Measurements from ENCODE around the gene SLC6A19. TPM values are rescaled to one million over a fixed set of nuclear protein-coding genes. Genes with fewer than 3 reads are reported as not detected.

SLC6A19 gene
- total RNA-seq = 100 to 1,000 TPM in 3 of 4 donors, 1 to 10 TPM in 1; 9.9 to 934 (median 516) TPM

GRCh38 chr5:1201327-1202025 lies at the start of gene SLC6A19:
Gene SLC6A19 (plus strand): TSS chr5:1201595. CDS start chr5:1201651, 56 bp downstream.
- H3K36me3 ChIP-seq = peaks cover 0 to 8% (median 0%) of the 10 kb centered on the region in 3 donors
- no peaks in the 10 kb centered on the region for H3K9me3 ChIP-seq
- no peaks in the 10 kb centered on the region for H3K27me3 ChIP-seq
- peak within 1 kb of the TSS in 3 of 4 donors; percentile 80 to 97 (median 92) for H3K27ac ChIP-seq
- peak within 1 kb of the TSS in 3 of 4 donors; percentile 29 to 65 (median 64) for H3K4me3 ChIP-seq
- no peak for TF ChIP-seq CTCF (IDR thresholded peaks at IDR 0.05)
- peak; percentile 92 to 95 for TF ChIP-seq POLR2A (IDR thresholded peaks at IDR 0.05)
- peaks cover 0 to 10% (median 0%) of the 10 kb centered on the region in 4 donors for H3K4me1 ChIP-seq
- peak in 2 of 3 donors; percentile 86 to 88 for DNase-seq

- no peak for DNase-seq
- peaks cover 0 to 19% of the 10 kb centered on the region in 2 donors for H3K27me3 ChIP-seq
- no peak overlapping the region for H3K27ac ChIP-seq
- peaks cover 0 to 4% (median 2%) of the 10 kb centered on the region in 4 donors for H3K9me3 ChIP-seq
- H3K36me3 ChIP-seq = no peaks in the 10 kb centered on the region
- TF ChIP-seq CTCF (IDR thresholded peaks at IDR 0.05) (no peak), POLR2A (IDR thresholded peaks at IDR 0.05) (no peak)
- H3K4me1 ChIP-seq = peaks cover 0 to 20% (median 5%) of the 10 kb centered on the region in 4 donors
- no peak overlapping the region for H3K4me3 ChIP-seq
Measured at GRCh38 chr5:1152156-1152555, 49.2 kb upstream of the SLC6A19 start.

GRCh38 chr5:1152771-1153282 lies 48.6 kb upstream of the SLC6A19 start:
- peaks cover 0 to 4% (median 2%) of the 10 kb centered on the region in 4 donors for H3K9me3 ChIP-seq
- no peak overlapping the region for H3K27ac ChIP-seq
- no peaks in the 10 kb centered on the region for H3K36me3 ChIP-seq
- H3K27me3 ChIP-seq = peaks cover 0 to 19% of the 10 kb centered on the region in 2 donors
- H3K4me1 ChIP-seq = peaks cover 0 to 20% (median 5%) of the 10 kb centered on the region in 4 donors
- no peak overlapping the region for H3K4me3 ChIP-seq
- TF ChIP-seq POLR2A (IDR thresholded peaks at IDR 0.05) (no peak), CTCF (IDR thresholded peaks at IDR 0.05) (no peak)
- no peak for DNase-seq

- TF ChIP-seq CTCF (IDR thresholded peaks at IDR 0.05) (no peak), POLR2A (IDR thresholded peaks at IDR 0.05) (no peak)
- Histone ChIP-seq H3K27me3 (peaks cover 0 to 19% of the 10 kb centered on the region in 2 donors), H3K4me3 (no peak overlapping the region), H3K9me3 (peaks cover 0 to 4% (median 2%) of the 10 kb centered on the region in 4 donors), H3K27ac (no peak overlapping the region), H3K36me3 (no peaks in the 10 kb centered on the region), H3K4me1 (peaks cover 0 to 20% (median 5%) of the 10 kb centered on the region in 4 donors)
- no peak for DNase-seq
Measured at GRCh38 chr5:1153428-1153827, 48.0 kb upstream of the SLC6A19 start.

GRCh38 chr5:1155191-1156032 lies 46.0 kb upstream of the SLC6A19 start:
- Histone ChIP-seq H3K9me3 (peaks cover 0 to 4% (median 2%) of the 10 kb centered on the region in 4 donors), H3K36me3 (no peaks in the 10 kb centered on the region), H3K4me1 (peaks cover 0 to 20% (median 5%) of the 10 kb centered on the region in 4 donors), H3K27ac (no peak overlapping the region), H3K4me3 (peak overlapping the region in 3 of 4 donors; percentile 32 to 47 (median 41)), H3K27me3 (peaks cover 0 to 19% of the 10 kb centered on the region in 2 donors)
- DNase-seq = no peak
- no peak for TF ChIP-seq CTCF (IDR thresholded peaks at IDR 0.05)
- no peak for TF ChIP-seq POLR2A (IDR thresholded peaks at IDR 0.05)

All from Peyer's patch (tissue), 4 donors.